Measurements from ENCODE around the gene KCNS1. TPM values are rescaled to one million over a fixed set of nuclear protein-coding genes. Genes with fewer than 3 reads are reported as not detected.

KCNS1 gene
- total and polyA plus RNA-seq, 8 donors = 0.30 TPM; not detected in 7

GRCh38 chr20:45047581-45048119 is 53.3 kb downstream of the KCNS1 start:
- peaks cover 0 to 29% (median 7%) of the 10 kb centered on the region in 4 donors for H3K4me1 ChIP-seq
- no peaks in the 10 kb centered on the region for H3K9me3 ChIP-seq
- H3K27me3 ChIP-seq = no peaks in the 10 kb centered on the region
- DNase-seq = no peak
- no peak overlapping the region for H3K27ac ChIP-seq
- H3K4me3 ChIP-seq = no peak overlapping the region
- TF ChIP-seq POLR2AphosphoS5 (IDR thresholded peaks at IDR 0.05) (no peak), CTCF (IDR thresholded peaks at IDR 0.05) (no peak), POLR2A (IDR thresholded peaks at IDR 0.05) (no peak), EP300 (IDR thresholded peaks at IDR 0.05) (no peak)
- WGBS, 5 donors = 87 to 94% (median 91%) methylated on average over 2 of the region's 2 CpGs
- H3K36me3 ChIP-seq = peaks cover 0 to 17% (median 2%) of the 10 kb centered on the region in 4 donors
- intact Hi-C loops (cut with DNase I; ENCODE audit: low total_unique reads) = no loop called here

GRCh38 chr20:45044601-45045000 is 56.3 kb downstream of the KCNS1 start:
- Histone ChIP-seq H3K4me1 (peaks cover 0 to 35% (median 12%) of the 10 kb centered on the region in 4 donors), H3K4me3 (no peak overlapping the region), H3K9me3 (no peaks in the 10 kb centered on the region), H3K36me3 (peaks cover 0 to 14% (median 2%) of the 10 kb centered on the region in 4 donors), H3K27me3 (no peaks in the 10 kb centered on the region), H3K27ac (no peak overlapping the region)
- intact Hi-C loops (cut with DNase I; ENCODE audit: low total_unique reads) = no loop called here
- DNase-seq = no peak
- TF ChIP-seq POLR2A (IDR thresholded peaks at IDR 0.05) (no peak), POLR2AphosphoS5 (IDR thresholded peaks at IDR 0.05) (no peak), EP300 (IDR thresholded peaks at IDR 0.05) (no peak), CTCF (IDR thresholded peaks at IDR 0.05) (no peak)
- 88 to 98% (median 92%) methylated on average over 3 of the region's 3 CpGs for WGBS, 5 donors

- Histone ChIP-seq H3K4me1 (peaks cover 0 to 35% (median 12%) of the 10 kb centered on the region in 4 donors), H3K27me3 (no peaks in the 10 kb centered on the region), H3K27ac (no peak overlapping the region), H3K9me3 (no peaks in the 10 kb centered on the region), H3K36me3 (peaks cover 0 to 14% (median 2%) of the 10 kb centered on the region in 4 donors), H3K4me3 (no peak overlapping the region)
- intact Hi-C loops (cut with DNase I; ENCODE audit: low total_unique reads) = no loop called here
- 17 to 29% (median 25%) methylated on average over 5 of the region's 5 CpGs for WGBS, 5 donors
- DNase-seq = peak in 1 of 2 donors; percentile 85
- TF ChIP-seq CTCF (IDR thresholded peaks at IDR 0.05) (peak in 5 of 7 experiments; percentile 66 to 81 (median 77)), POLR2AphosphoS5 (IDR thresholded peaks at IDR 0.05) (no peak)
Observed at GRCh38 chr20:45044084-45044573, 56.8 kb downstream of the KCNS1 start.

GRCh38 chr20:45042978-45043377 is 57.9 kb downstream of the KCNS1 start:
- DNase-seq = no peak
- peaks cover 0 to 3% (median 1%) of the 10 kb centered on the region in 4 donors for H3K36me3 ChIP-seq
- H3K27ac ChIP-seq = no peak overlapping the region
- H3K4me3 ChIP-seq = no peak overlapping the region
- 92 to 100% (median 96%) methylated on average over 1 of the region's 1 CpG for WGBS, 5 donors
- TF ChIP-seq CTCF (IDR thresholded peaks at IDR 0.05) = no peak
- TF ChIP-seq EP300 (IDR thresholded peaks at IDR 0.05) = no peak
- no peak for TF ChIP-seq POLR2AphosphoS5 (IDR thresholded peaks at IDR 0.05)
- H3K27me3 ChIP-seq = no peaks in the 10 kb centered on the region
- H3K4me1 ChIP-seq = peaks cover 2 to 43% (median 13%) of the 10 kb centered on the region in 4 donors
- intact Hi-C loops (cut with DNase I; ENCODE audit: low total_unique reads) = no loop called here
- H3K9me3 ChIP-seq = no peaks in the 10 kb centered on the region

Other genes starting within 250 kb of the KCNS1 start
- 100 to 1,000 TPM in 3 of 5 donors, 10 to 100 TPM in 2; 52.2 to 131 (median 109) TPM for gene YWHAB, start 215.4 kb downstream of the KCNS1 start, total RNA-seq
- gene YWHAB, start 215.4 kb downstream of the KCNS1 start, polyA plus RNA-seq = 100 to 1,000 TPM in 1 of 3 donors, 10 to 100 TPM in 2; 71.8 to 135 (median 76.9) TPM
- 100 to 1,000 TPM in 1 of 5 donors, 10 to 100 TPM in 3, 1 to 10 TPM in 1; 8.6 to 106 (median 32.0) TPM for gene PABPC1L, start 191.1 kb downstream of the KCNS1 start, total RNA-seq
- 10 to 100 TPM; 15.0 to 38.9 (median 23.3) TPM for gene PABPC1L, start 191.1 kb downstream of the KCNS1 start, polyA plus RNA-seq
- 10 to 100 TPM in 1 of 5 donors, 1 to 10 TPM in 4; 1.7 to 11.6 (median 4.9) TPM for gene TOMM34, start 140.7 kb downstream of the KCNS1 start, total RNA-seq
- gene TOMM34, start 140.7 kb downstream of the KCNS1 start, polyA plus RNA-seq = 10 to 100 TPM; 14.4 to 15.7 (median 15.4) TPM
- 10 to 100 TPM; 16.5 to 49.6 (median 22.3) TPM for gene STK4, start 134.6 kb downstream of the KCNS1 start, total RNA-seq
- gene STK4, start 134.6 kb downstream of the KCNS1 start, polyA plus RNA-seq = 1 to 10 TPM; 4.8 to 6.5 (median 6.4) TPM
- not detected for gene WFDC5, start 14.0 kb upstream of the KCNS1 start, total RNA-seq
- gene WFDC5, start 14.0 kb upstream of the KCNS1 start, polyA plus RNA-seq = 1 to 10 TPM in 1 of 3 donors, not detected in 2; 3.7 TPM
- gene WFDC12, start 23.3 kb upstream of the KCNS1 start, total RNA-seq = not detected
- under 1 TPM in 1 of 3 donors, not detected in 2; 0.15 TPM for gene WFDC12, start 23.3 kb upstream of the KCNS1 start, polyA plus RNA-seq
- gene PI3, start 73.8 kb upstream of the KCNS1 start, total RNA-seq = 10 to 100 TPM in 1 of 5 donors, 1 to 10 TPM in 2, not detected in 2; 1.6 to 90.4 (median 2.3) TPM
- gene PI3, start 73.8 kb upstream of the KCNS1 start, polyA plus RNA-seq = 100 to 1,000 TPM in 1 of 3 donors, 10 to 100 TPM in 1, 1 to 10 TPM in 1; 4.0 to 172 (median 38.3) TPM
- not detected for gene SEMG1, start 105.9 kb upstream of the KCNS1 start, total RNA-seq
- gene SEMG1, start 105.9 kb upstream of the KCNS1 start, polyA plus RNA-seq = not detected
- gene SEMG2, start 120.2 kb upstream of the KCNS1 start, total RNA-seq = not detected
- not detected for gene SEMG2, start 120.2 kb upstream of the KCNS1 start, polyA plus RNA-seq
- gene SLPI, start 153.4 kb upstream of the KCNS1 start, total RNA-seq = 100 to 1,000 TPM in 3 of 5 donors, 10 to 100 TPM in 1, 1 to 10 TPM in 1; 9.7 to 276 (median 127) TPM
- 100 to 1,000 TPM in 2 of 3 donors, 10 to 100 TPM in 1; 42.8 to 420 (median 150) TPM for gene SLPI, start 153.4 kb upstream of the KCNS1 start, polyA plus RNA-seq
- 1 to 10 TPM in 1 of 5 donors, not detected in 4; 2.2 TPM for gene RBPJL, start 205.7 kb upstream of the KCNS1 start, total RNA-seq
- gene RBPJL, start 205.7 kb upstream of the KCNS1 start, polyA plus RNA-seq = 10 to 100 TPM in 1 of 3 donors, 1 to 10 TPM in 2; 2.7 to 10.4 (median 4.1) TPM
- gene MATN4, start 207.2 kb upstream of the KCNS1 start, total RNA-seq = under 1 TPM in 1 of 5 donors, not detected in 4; 0.37 TPM
- under 1 TPM in 2 of 3 donors, not detected in 1; 0.25 to 0.30 TPM for gene MATN4, start 207.2 kb upstream of the KCNS1 start, polyA plus RNA-seq
- 100 to 1,000 TPM in 2 of 5 donors, 10 to 100 TPM in 3; 27.4 to 343 (median 81.4) TPM for gene SDC4, start 247.3 kb upstream of the KCNS1 start, total RNA-seq
- 10 to 100 TPM; 29.6 to 97.3 (median 78.8) TPM for gene SDC4, start 247.3 kb upstream of the KCNS1 start, polyA plus RNA-seq

Data from stomach (tissue), 9 donors.